WTC11 (cell line): ENCODE data around the gene RPL41. TPM values are rescaled to one million over a fixed set of nuclear protein-coding genes. Genes with fewer than 3 reads are reported as not detected.

ENCODE experiments used
- ATAC-seq: fragments of 200-7000 bp; cut with Tn5 transposase; 2 replicates; pipeline ENCODE4 v1.10.0; 2021; ENCODE audit warnings: mild to moderate bottlenecking, moderate library complexity
- CTCF ChIA-PET: fragments of 300-600 bp; sonication (Branson Sonifier 250); formaldehyde crosslinking; loops from one replicate; lab custom pipeline; 2021; ENCODE audit warnings: antibody characterized with exemption; lab: Charles Lee
- POLR2A ChIA-PET: fragments of 350-600 bp; sonication (Branson Sonifier 250); formaldehyde crosslinking; loops from one replicate; lab custom pipeline; 2021; ENCODE audit warnings: antibody characterized with exemption; lab: Charles Lee
- DNase-seq: peaks from one replicate; pipeline ENCODE4 v3.0.0; 2021; ENCODE audit warnings: low spot score
- H3K27ac Mint-ChIP-seq: 2 replicates; pipeline ENCODE4 v1.8.0; 2021; ENCODE audit warnings: mixed read lengths
- H3K27me3 Mint-ChIP-seq: 2 replicates; pipeline ENCODE4 v1.8.0; 2021; ENCODE audit warnings: low read depth, mild to moderate bottlenecking, moderate library complexity, mixed read lengths
- H3K36me3 Mint-ChIP-seq: 2 replicates; pipeline ENCODE4 v1.8.0; 2021; ENCODE audit warnings: mixed read lengths
- H3K4me1 Mint-ChIP-seq: 2 replicates; pipeline ENCODE4 v1.8.0; 2022; ENCODE audit warnings: mixed read lengths
- H3K4me3 Mint-ChIP-seq: 2 replicates; pipeline ENCODE4 v1.8.0; 2021; ENCODE audit warnings: mild to moderate bottlenecking, moderate library complexity, mixed read lengths
- H3K9me3 Mint-ChIP-seq: 2 replicates; pipeline ENCODE4 v1.8.0; 2021; ENCODE audit warnings: mixed read lengths
- ATF1 ChIP-seq: sonication (generic); formaldehyde crosslinking; IDR thresholded peaks from 2 replicates; pipeline ENCODE4 v1.8.1; 2023; ENCODE audit warnings: mild to moderate bottlenecking, moderate library complexity, missing genetic modification reagents
- GRHL2 ChIP-seq: fragments of 250-450 bp; sonication (Bioruptor Pico); IDR thresholded peaks from 2 replicates; pipeline ENCODE4 v1.8.0; 2022; ENCODE audit warnings: mild to moderate bottlenecking, moderate library complexity; ENCODE audit not compliant: insufficient replicate concordance, severe bottlenecking
- NFATC4 ChIP-seq: fragments of 250-450 bp; sonication (Bioruptor Pico); IDR thresholded peaks from 2 replicates; pipeline ENCODE4 v1.9.0; 2021; ENCODE audit warnings: mild to moderate bottlenecking
- ZNF671 ChIP-seq: fragments of 250-450 bp; sonication (Bioruptor Pico); IDR thresholded peaks from 2 replicates; pipeline ENCODE4 v1.8.0; 2021; ENCODE audit warnings: mild to moderate bottlenecking
- total RNA-seq: library from RNA; stranded (reverse); gene quantifications from 3 replicates; pipeline ENCODE4 v1.2.3, GENCODE V29; 2021
- TF ChIP-seq, protein P1 (sequence below): fragments of 250-450 bp; sonication (Bioruptor Pico); IDR thresholded peaks from 2 replicates; pipeline ENCODE4 v1.8.0; 2021; ENCODE audit warnings: mild to moderate bottlenecking
- TF ChIP-seq, protein P2 (sequence below): fragments of 250-450 bp; sonication (Bioruptor Pico); IDR thresholded peaks from 2 replicates; pipeline ENCODE4 v1.9.0; 2021; ENCODE audit warnings: mild to moderate bottlenecking, borderline replicate concordance
- TF ChIP-seq, protein P3 (sequence below): sonication (generic); formaldehyde crosslinking; IDR thresholded peaks from 2 replicates; pipeline ENCODE4 v1.8.0; 2022; ENCODE audit warnings: mild to moderate bottlenecking, missing genetic modification reagents
- TF ChIP-seq, protein P4 (sequence below): sonication (generic); formaldehyde crosslinking; IDR thresholded peaks from 2 replicates; pipeline ENCODE4 v1.8.0; 2022; ENCODE audit warnings: mild to moderate bottlenecking, missing genetic modification reagents
- TF ChIP-seq, protein P5 (sequence below): sonication (generic); formaldehyde crosslinking; IDR thresholded peaks from 2 replicates; pipeline ENCODE4 v1.8.1; 2022; ENCODE audit warnings: mild to moderate bottlenecking, missing genetic modification reagents, moderate library complexity, borderline replicate concordance

RPL41 gene
- total RNA-seq, 1 experiment from 2014 or later, result 4,004 TPM

DNA sequence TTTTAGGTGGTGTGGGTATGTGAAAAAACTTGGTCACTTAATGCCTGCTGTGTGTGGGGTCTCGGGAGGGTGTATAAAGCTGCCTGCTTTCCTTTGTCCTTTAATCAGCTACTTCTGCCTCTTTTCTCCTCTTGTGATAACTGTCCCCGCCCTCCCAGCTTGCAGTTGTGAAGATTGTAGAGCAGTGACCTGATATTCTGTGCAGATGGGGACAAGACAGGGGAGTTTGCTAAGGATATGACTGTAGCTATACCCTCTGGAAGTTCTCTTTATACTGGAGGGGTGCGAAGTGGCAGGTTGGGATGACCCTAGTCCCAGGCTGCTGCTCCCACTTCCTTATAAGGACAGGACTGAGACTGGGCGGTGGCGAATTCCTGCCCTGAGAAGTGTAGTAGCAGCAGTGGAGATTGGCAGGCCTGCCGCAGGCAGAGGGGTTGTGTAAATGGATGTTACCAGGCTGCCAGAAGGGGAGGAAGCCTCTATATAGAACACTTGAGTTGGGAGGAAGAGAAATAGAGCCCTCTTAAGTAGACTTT lies 42.6 kb downstream of the RPL41 start (continued):
- TF ChIP-seq, protein P1, sequence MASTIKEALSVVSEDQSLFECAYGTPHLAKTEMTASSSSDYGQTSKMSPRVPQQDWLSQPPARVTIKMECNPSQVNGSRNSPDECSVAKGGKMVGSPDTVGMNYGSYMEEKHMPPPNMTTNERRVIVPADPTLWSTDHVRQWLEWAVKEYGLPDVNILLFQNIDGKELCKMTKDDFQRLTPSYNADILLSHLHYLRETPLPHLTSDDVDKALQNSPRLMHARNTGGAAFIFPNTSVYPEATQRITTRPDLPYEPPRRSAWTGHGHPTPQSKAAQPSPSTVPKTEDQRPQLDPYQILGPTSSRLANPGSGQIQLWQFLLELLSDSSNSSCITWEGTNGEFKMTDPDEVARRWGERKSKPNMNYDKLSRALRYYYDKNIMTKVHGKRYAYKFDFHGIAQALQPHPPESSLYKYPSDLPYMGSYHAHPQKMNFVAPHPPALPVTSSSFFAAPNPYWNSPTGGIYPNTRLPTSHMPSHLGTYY (CRISPR knock-in tag), result no peak
- TF ChIP-seq GRHL2 (CRISPR knock-in tag), result no peak
- TF ChIP-seq, protein P2, sequence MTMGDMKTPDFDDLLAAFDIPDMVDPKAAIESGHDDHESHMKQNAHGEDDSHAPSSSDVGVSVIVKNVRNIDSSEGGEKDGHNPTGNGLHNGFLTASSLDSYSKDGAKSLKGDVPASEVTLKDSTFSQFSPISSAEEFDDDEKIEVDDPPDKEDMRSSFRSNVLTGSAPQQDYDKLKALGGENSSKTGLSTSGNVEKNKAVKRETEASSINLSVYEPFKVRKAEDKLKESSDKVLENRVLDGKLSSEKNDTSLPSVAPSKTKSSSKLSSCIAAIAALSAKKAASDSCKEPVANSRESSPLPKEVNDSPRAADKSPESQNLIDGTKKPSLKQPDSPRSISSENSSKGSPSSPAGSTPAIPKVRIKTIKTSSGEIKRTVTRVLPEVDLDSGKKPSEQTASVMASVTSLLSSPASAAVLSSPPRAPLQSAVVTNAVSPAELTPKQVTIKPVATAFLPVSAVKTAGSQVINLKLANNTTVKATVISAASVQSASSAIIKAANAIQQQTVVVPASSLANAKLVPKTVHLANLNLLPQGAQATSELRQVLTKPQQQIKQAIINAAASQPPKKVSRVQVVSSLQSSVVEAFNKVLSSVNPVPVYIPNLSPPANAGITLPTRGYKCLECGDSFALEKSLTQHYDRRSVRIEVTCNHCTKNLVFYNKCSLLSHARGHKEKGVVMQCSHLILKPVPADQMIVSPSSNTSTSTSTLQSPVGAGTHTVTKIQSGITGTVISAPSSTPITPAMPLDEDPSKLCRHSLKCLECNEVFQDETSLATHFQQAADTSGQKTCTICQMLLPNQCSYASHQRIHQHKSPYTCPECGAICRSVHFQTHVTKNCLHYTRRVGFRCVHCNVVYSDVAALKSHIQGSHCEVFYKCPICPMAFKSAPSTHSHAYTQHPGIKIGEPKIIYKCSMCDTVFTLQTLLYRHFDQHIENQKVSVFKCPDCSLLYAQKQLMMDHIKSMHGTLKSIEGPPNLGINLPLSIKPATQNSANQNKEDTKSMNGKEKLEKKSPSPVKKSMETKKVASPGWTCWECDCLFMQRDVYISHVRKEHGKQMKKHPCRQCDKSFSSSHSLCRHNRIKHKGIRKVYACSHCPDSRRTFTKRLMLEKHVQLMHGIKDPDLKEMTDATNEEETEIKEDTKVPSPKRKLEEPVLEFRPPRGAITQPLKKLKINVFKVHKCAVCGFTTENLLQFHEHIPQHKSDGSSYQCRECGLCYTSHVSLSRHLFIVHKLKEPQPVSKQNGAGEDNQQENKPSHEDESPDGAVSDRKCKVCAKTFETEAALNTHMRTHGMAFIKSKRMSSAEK (CRISPR knock-in tag), result peak; percentile 33; the same call in 1 of the 2 replicates
- peak; percentile 73; the same call in 1 of the 2 replicates for TF ChIP-seq NFATC4 (CRISPR knock-in tag)
- TF ChIP-seq, protein P3, sequence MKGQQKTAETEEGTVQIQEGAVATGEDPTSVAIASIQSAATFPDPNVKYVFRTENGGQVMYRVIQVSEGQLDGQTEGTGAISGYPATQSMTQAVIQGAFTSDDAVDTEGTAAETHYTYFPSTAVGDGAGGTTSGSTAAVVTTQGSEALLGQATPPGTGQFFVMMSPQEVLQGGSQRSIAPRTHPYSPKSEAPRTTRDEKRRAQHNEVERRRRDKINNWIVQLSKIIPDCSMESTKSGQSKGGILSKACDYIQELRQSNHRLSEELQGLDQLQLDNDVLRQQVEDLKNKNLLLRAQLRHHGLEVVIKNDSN, result no peak
- 0 out of 2 replicates have a peak, but pooled peaks have one; percentile 55 for TF ChIP-seq ZNF671 (CRISPR knock-in tag)
- TF ChIP-seq ATF1 (CRISPR knock-in tag), result no peak
- TF ChIP-seq, protein P4, sequence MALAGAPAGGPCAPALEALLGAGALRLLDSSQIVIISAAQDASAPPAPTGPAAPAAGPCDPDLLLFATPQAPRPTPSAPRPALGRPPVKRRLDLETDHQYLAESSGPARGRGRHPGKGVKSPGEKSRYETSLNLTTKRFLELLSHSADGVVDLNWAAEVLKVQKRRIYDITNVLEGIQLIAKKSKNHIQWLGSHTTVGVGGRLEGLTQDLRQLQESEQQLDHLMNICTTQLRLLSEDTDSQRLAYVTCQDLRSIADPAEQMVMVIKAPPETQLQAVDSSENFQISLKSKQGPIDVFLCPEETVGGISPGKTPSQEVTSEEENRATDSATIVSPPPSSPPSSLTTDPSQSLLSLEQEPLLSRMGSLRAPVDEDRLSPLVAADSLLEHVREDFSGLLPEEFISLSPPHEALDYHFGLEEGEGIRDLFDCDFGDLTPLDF, result no peak

DNA sequence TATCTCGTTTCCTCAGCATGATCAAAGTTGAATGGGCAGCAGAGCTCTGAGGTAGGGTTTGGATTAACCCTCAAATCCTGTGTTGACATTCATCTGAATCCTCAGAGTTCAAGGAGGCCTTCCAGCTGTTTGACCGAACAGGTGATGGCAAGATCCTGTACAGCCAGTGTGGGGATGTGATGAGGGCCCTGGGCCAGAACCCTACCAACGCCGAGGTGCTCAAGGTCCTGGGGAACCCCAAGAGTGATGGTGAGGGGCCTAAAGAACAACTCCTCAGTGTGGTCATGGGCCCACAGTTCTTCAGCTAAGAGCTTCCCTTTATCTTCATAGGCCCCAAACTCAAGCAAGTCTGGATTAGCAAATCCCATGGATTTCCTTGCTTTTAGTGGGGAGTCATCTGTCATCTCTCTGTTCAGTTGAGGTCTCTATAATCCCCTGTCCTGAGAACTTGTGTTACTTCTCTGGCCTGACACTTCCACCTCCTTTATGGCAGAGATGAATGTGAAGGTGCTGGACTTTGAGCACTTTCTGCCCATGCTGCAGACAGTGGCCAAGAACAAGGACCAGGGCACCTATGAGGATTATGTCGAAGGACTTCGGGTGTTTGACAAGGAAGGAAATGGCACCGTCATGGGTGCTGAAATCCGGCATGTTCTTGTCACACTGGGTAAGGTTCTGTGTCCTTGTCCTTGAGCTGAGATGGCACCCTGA lies 43.2 kb downstream of the RPL41 start:
- TF ChIP-seq, protein P1 (CRISPR knock-in tag), result 0 out of 2 replicates have a peak, but pooled peaks have one; percentile 26
- TF ChIP-seq, protein P5, sequence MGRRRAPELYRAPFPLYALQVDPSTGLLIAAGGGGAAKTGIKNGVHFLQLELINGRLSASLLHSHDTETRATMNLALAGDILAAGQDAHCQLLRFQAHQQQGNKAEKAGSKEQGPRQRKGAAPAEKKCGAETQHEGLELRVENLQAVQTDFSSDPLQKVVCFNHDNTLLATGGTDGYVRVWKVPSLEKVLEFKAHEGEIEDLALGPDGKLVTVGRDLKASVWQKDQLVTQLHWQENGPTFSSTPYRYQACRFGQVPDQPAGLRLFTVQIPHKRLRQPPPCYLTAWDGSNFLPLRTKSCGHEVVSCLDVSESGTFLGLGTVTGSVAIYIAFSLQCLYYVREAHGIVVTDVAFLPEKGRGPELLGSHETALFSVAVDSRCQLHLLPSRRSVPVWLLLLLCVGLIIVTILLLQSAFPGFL (CRISPR knock-in tag), result no peak
- TF ChIP-seq, all 79 proteins: peak for 1
- peak overlapping the region; percentile 96 for H3K4me3 Mint-ChIP-seq
- H3K4me1 Mint-ChIP-seq, result peaks cover 49% of the 10 kb centered on the region
- no peaks in the 10 kb centered on the region for H3K27me3 Mint-ChIP-seq
- ChIA-PET CTCF (interaction anchor here (0.8 to 2.2 kb wide), 8 partner anchors 28 to 107 kb away, joined by 3 to 11 read pairs (median 4); partner anchors contain the start of genes RNF41, SMARCC2 and ZC3H10), POLR2A (interaction anchor here (1.0 to 7.2 kb wide), 8 partner anchors 17 to 201 kb away, joined by 3 to 104 read pairs (median 11); partner anchors contain the start of genes ESYT1, PA2G4, RNF41 and SMARCC2)
- peak overlapping the region; percentile 93 for H3K27ac Mint-ChIP-seq
- DNase-seq, result no peak
- no peak for ATAC-seq
- no peaks in the 10 kb centered on the region for H3K9me3 Mint-ChIP-seq
- H3K36me3 Mint-ChIP-seq, result peaks cover 62% of the 10 kb centered on the region
